ENCODE measurements around the gene ATRNL1.

ATRNL1 gene

DNA sequence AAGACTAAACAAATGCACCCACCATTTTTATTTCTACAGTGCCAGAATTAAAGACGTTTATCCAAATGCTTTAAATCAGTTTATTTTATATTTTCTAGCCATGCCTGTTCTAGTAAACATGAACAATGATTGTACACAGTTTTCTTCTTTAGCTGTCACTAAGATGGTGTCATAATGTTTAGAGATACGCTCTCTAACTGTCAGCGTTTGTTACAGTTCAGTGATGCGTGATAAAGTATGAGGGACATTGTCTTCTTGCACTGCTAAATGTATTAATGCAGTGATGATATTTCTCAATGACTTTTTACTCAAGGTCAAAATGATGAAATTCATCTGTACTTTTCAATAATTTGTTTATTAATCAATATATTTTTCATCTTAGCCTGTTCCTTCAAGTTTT lies 513.6 kb downstream of the ATRNL1 start:
- Histone ChIP-seq H3K9ac (ENCODE audit: low read length) (no peak overlapping the region), H3F3A (ENCODE audit: insufficient read depth, low read length) (no peaks in the 10 kb centered on the region), H3K9me3 (ENCODE audit: low read length) (no peaks in the 10 kb centered on the region), H3K36me3 (ENCODE audit: insufficient read depth, low read length) (no peaks in the 10 kb centered on the region), H3K27me3 (ENCODE audit: insufficient read depth, low read length) (no peaks in the 10 kb centered on the region), H4K20me1 (ENCODE audit: insufficient read depth, low read length) (no peaks in the 10 kb centered on the region), H3K4me2 (ENCODE audit: low read length) (no peak overlapping the region), H2AFZ (ENCODE audit: low read length) (no peak overlapping the region), H3K4me1 (ENCODE audit: insufficient read depth, low read length, severe bottlenecking) (no peaks in the 10 kb centered on the region), H3K4me3 (ENCODE audit: low read depth, low read length, poor library complexity, severe bottlenecking) (no peak overlapping the region), H3K79me2 (ENCODE audit: insufficient read depth, low read length) (no peaks in the 10 kb centered on the region), H3K27ac (ENCODE audit: low read depth, low read length, poor library complexity, severe bottlenecking) (no peak overlapping the region), H3K9me2 (ENCODE audit: low read depth, low read length) (no peaks in the 10 kb centered on the region)
- TF ChIP-seq CTCF (IDR thresholded peaks at IDR 0.05; ENCODE audit: low read length) = no peak
- TF ChIP-seq EZH2 (IDR thresholded peaks at IDR 0.05; ENCODE audit: borderline replicate concordance, low read length) = no peak

DNA sequence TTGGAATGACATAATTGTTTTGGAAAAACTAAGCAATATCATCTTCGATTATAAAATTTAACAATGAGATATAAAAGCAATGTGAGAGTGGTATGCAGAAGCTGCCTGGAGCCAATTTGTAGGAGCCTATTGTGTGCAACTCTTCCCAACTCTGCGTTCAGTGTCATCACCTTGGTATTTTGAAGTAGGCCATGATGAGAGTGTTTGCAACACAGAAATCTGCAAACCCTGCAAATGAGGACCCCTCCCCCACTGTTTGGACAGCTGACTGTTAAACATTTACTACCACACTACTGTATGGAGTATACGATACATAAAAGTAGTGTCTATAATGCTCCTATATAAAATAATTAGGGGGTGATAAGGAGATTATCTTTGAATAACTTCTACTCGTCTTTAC lies 531.3 kb downstream of the ATRNL1 start:
- Histone ChIP-seq H3F3A (ENCODE audit: insufficient read depth, low read length) (no peaks in the 10 kb centered on the region), H3K27me3 (ENCODE audit: insufficient read depth, low read length) (no peaks in the 10 kb centered on the region), H3K4me2 (ENCODE audit: low read length) (no peak overlapping the region), H3K4me1 (ENCODE audit: insufficient read depth, low read length, severe bottlenecking) (no peaks in the 10 kb centered on the region), H2AFZ (ENCODE audit: low read length) (no peak overlapping the region), H3K27ac (ENCODE audit: low read depth, low read length, poor library complexity, severe bottlenecking) (no peak overlapping the region), H3K4me3 (ENCODE audit: low read depth, low read length, poor library complexity, severe bottlenecking) (no peak overlapping the region), H3K79me2 (ENCODE audit: insufficient read depth, low read length) (no peaks in the 10 kb centered on the region), H3K9ac (ENCODE audit: low read length) (no peak overlapping the region), H3K9me3 (ENCODE audit: low read length) (no peaks in the 10 kb centered on the region), H3K9me2 (ENCODE audit: low read depth, low read length) (no peaks in the 10 kb centered on the region), H4K20me1 (ENCODE audit: insufficient read depth, low read length) (no peaks in the 10 kb centered on the region), H3K36me3 (ENCODE audit: insufficient read depth, low read length) (no peaks in the 10 kb centered on the region)
- TF ChIP-seq CTCF (IDR thresholded peaks at IDR 0.05; ENCODE audit: low read length) (no peak), EZH2 (IDR thresholded peaks at IDR 0.05; ENCODE audit: borderline replicate concordance, low read length) (no peak)

GRCh38 chr10:115628616-115629015 lies 535.5 kb downstream of the ATRNL1 start:
- Histone ChIP-seq H3K4me3 (ENCODE audit: low read depth, low read length, poor library complexity, severe bottlenecking) (no peak overlapping the region), H2AFZ (ENCODE audit: low read length) (no peak overlapping the region), H3K27me3 (ENCODE audit: insufficient read depth, low read length) (no peaks in the 10 kb centered on the region), H3K9me3 (ENCODE audit: low read length) (no peaks in the 10 kb centered on the region), H3K9me2 (ENCODE audit: low read depth, low read length) (no peaks in the 10 kb centered on the region), H3K4me1 (ENCODE audit: insufficient read depth, low read length, severe bottlenecking) (no peaks in the 10 kb centered on the region), H3F3A (ENCODE audit: insufficient read depth, low read length) (no peaks in the 10 kb centered on the region), H3K4me2 (ENCODE audit: low read length) (no peak overlapping the region), H3K27ac (ENCODE audit: low read depth, low read length, poor library complexity, severe bottlenecking) (no peak overlapping the region), H3K79me2 (ENCODE audit: insufficient read depth, low read length) (no peaks in the 10 kb centered on the region), H4K20me1 (ENCODE audit: insufficient read depth, low read length) (no peaks in the 10 kb centered on the region), H3K9ac (ENCODE audit: low read length) (no peak overlapping the region), H3K36me3 (ENCODE audit: insufficient read depth, low read length) (no peaks in the 10 kb centered on the region)
- no peak for TF ChIP-seq EZH2 (IDR thresholded peaks at IDR 0.05; ENCODE audit: borderline replicate concordance, low read length)

DNA sequence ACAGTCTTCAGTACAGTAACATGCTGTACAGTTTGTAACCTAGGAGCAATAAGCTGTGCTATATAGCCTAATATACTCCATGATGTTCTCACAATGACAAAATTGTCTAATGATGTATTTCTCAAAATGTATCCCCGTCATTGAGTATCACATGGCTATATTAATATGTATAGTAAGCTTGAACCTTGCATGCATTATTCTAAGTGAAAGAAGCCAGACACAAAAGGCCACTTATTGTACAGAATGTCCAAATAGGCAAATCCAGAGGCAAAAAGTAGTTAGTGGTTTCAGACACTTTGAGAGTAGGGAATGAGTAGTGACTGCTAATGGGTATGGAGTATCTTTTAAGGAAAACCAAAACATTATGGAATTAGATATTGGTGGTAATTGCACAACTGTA lies 545.1 kb downstream of the ATRNL1 start:
- H3K27me3 ChIP-seq (ENCODE audit: insufficient read depth, low read length) = no peaks in the 10 kb centered on the region
- H3K4me1 ChIP-seq (ENCODE audit: insufficient read depth, low read length, severe bottlenecking) = no peaks in the 10 kb centered on the region
- H3K9me2 ChIP-seq (ENCODE audit: low read depth, low read length) = no peaks in the 10 kb centered on the region; the same call in 1 of the 2 replicates
- no peaks in the 10 kb centered on the region for H3F3A ChIP-seq (ENCODE audit: insufficient read depth, low read length)
- H3K79me2 ChIP-seq (ENCODE audit: insufficient read depth, low read length) = no peaks in the 10 kb centered on the region
- no peak overlapping the region for H3K4me3 ChIP-seq (ENCODE audit: low read depth, low read length, poor library complexity, severe bottlenecking)
- no peak overlapping the region for H3K27ac ChIP-seq (ENCODE audit: low read depth, low read length, poor library complexity, severe bottlenecking)
- H2AFZ ChIP-seq (ENCODE audit: low read length) = no peak overlapping the region
- H3K9me3 ChIP-seq (ENCODE audit: low read length) = no peaks in the 10 kb centered on the region
- H3K4me2 ChIP-seq (ENCODE audit: low read length) = no peak overlapping the region
- H3K36me3 ChIP-seq (ENCODE audit: insufficient read depth, low read length) = no peaks in the 10 kb centered on the region
- TF ChIP-seq EZH2 (IDR thresholded peaks at IDR 0.05; ENCODE audit: borderline replicate concordance, low read length) (no peak), CTCF (IDR thresholded peaks at IDR 0.05; ENCODE audit: low read length) (no peak)
- no peak overlapping the region for H3K9ac ChIP-seq (ENCODE audit: low read length)
- H4K20me1 ChIP-seq (ENCODE audit: insufficient read depth, low read length) = no peaks in the 10 kb centered on the region

Data from OCI-LY1 (cell line).